KBM-7 (cell line): ENCODE results near the gene CES3.

Experiments
- DNase-seq: peaks from one replicate; pipeline ENCODE4 v3.0.0-alpha.2; 2015
- in situ Hi-C: fragments of 300-500 bp; cut with MboI; formaldehyde crosslinking; loops from 2 replicates; pipeline ENCODE4 v1.14.3; 2020; ENCODE audit warnings: low sequenced_read_pairs, low pct_unique_long_range_greater_than_20kb, mixed read lengths

The CES3 gene

DNA sequence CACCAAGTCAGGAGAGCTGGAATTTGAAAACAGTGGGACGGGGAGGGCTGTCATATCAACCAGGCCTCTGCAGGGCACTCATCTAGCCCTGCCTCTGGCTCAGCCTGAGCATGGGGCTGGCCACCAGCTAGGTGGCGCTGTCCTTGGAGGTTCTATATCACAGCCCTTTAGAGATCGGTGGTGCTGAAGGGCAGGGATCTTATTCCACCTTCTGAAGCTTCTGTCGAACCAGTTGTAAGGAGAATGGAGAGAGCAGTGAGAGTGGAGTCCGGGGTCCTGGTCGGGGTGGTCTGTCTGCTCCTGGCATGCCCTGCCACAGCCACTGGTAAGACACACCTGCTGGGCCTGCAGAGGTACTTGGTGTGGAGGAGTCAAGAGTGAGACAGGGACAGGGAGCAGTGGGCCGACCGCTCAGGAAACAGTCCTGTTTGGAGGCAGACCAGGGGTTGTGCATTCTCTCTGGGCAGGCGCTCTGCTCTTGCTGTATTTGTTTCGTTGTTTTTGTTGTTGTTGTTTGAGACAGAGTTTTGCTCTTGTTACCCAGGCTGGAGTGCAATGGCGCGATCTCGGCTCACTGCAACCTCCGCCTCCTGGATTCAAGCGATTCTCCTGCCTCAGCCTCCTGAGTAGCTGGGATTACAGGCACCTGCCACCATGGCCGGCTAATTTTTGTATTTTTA is at the start of gene CES3:
TSS of gene CES3 (plus strand) at position 202 of the 680 bp plus-strand sequence. CDS start at position 244, 42 bp downstream.
- in situ Hi-C loops, result no loop called here
- peak; percentile 88 for DNase-seq

GRCh38 chr16:66911801-66912200 is 49.3 kb upstream of the CES3 start:
- in situ Hi-C loops, result no loop called here
- DNase-seq, result no peak

- in situ Hi-C loops, result no loop called here
- DNase-seq, result no peak
Observed at GRCh38 chr16:66913081-66913480, 48.0 kb upstream of the CES3 start.

GRCh38 chr16:66913711-66914110 is 47.4 kb upstream of the CES3 start:
- in situ Hi-C loops, result no loop called here
- no peak for DNase-seq

- DNase-seq, result no peak
- in situ Hi-C loops, result no loop called here
Observed at GRCh38 chr16:66914541-66914940, 46.5 kb upstream of the CES3 start.

DNA sequence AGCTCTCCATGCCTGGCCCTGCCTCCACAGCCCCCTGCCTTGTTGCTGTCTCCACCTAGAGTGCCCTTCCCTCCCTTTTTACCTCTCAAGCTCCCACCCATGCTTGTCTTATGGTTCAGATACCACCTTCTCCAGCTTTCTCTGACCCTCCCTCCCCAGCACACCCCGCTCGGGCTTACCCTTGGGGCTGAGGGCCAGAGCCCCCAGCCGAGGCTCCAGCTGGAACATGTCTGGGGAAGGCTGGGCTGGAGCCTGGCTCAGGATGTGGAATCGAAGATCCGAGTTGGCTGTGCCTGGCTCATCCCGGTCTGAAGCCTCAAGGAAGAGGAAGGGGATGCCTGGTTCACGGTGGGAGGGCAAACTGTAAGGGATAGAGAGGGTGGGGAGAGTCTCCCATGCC is 46.0 kb upstream of the CES3 start:
- in situ Hi-C loops, result no loop called here
- no peak for DNase-seq

DNA sequence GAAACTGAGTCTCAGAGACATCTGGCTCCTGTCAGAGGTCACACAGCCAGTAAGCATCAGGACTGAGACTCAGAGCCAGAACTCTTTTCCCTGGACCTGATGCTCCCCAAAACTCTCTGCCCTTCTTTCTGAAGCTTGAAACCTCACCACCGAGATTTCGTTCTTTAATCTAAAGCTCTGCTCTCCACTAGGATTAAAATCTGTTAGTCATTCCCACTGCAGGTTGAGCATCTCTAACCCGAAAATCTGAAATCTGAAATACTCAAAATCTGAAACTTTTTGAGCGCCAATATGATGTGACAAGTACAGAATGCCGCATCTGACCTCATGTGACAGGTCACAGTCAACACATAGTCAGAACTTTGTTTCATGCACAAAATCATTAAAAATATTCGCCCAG is 44.5 kb upstream of the CES3 start:
- DNase-seq, result no peak
- in situ Hi-C loops, result no loop called here

GRCh38 chr16:66917741-66918140 is 43.3 kb upstream of the CES3 start:
- in situ Hi-C loops, result no loop called here
- no peak for DNase-seq

DNA sequence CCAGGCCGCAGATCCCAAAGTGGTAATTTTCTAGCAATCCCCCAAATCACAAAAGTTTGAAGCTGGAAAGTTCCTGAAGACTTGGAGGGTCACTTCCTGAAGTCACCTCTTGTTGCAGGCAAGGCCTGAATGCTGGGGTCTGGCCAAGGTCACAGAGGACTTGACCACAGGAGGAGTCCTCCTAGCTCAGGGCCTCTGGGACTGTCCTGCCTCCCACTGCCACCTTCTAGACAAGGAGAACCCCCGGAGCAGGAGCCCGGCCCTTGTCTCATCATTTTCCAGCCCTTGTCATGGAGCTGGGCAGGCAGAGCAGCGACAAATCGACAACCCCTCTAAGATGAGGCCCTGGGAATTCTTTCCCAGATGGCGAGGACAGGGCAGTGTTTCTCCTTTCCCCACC is 42.7 kb upstream of the CES3 start:
- no peak for DNase-seq
- in situ Hi-C loops, result no loop called here

GRCh38 chr16:66918803-66919568 is 42.1 kb upstream of the CES3 start, which contains the start of gene CDH16:
CDH16 (minus strand) TSS chr16:66918885; CDS start chr16:66918065, 820 bp downstream.
- no peak for DNase-seq
- in situ Hi-C loops, result no loop called here

- in situ Hi-C loops, result no loop called here
- no peak for DNase-seq
Observed at GRCh38 chr16:66919569-66920298, 41.3 kb upstream of the CES3 start.

- in situ Hi-C loops, result no loop called here
- no peak for DNase-seq
Observed at GRCh38 chr16:66920299-66920590, 40.8 kb upstream of the CES3 start.

- in situ Hi-C loops, result no loop called here
- DNase-seq, result no peak
Observed at GRCh38 chr16:66920924-66921680, 40.0 kb upstream of the CES3 start.

DNA sequence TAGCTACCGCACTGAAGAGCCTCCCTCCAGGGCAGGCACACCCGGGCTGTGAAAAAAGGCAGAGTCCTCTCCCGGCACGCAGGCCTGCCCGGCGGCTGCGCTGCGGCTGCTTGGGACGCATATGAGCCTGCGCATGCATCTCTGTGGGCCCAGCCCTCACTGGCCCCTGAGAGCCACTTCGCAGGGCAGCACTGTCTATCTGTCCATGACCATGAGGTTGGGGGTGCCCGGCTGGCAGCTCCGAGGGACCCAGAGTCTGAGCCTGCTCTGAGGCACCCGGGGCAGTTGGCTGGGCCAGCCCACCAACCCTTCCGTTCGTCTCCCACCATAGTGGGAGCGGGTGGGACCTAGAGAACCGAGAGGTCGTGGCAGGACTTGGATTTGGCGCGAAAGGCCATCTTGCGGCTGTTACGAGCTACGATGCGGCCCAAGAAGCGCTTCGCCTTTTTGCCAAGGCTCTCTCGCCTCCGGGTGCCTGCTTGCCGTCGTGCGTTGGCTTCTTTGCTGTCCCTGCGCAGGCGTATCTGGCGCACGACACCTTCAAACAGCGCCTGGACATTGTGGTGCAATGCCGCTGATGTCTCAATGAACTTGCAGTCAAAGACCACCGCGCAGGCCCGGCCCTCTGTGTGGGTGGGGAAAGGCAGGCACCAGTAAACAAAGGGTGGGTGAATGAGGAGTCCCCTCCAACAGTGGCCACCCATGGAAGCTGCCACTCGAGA is 39.2 kb upstream of the CES3 start:
- DNase-seq, result no peak
- in situ Hi-C loops, result no loop called here

- DNase-seq, result no peak
- in situ Hi-C loops, result no loop called here
Observed at GRCh38 chr16:66923247-66923731, 37.8 kb upstream of the CES3 start.

DNA sequence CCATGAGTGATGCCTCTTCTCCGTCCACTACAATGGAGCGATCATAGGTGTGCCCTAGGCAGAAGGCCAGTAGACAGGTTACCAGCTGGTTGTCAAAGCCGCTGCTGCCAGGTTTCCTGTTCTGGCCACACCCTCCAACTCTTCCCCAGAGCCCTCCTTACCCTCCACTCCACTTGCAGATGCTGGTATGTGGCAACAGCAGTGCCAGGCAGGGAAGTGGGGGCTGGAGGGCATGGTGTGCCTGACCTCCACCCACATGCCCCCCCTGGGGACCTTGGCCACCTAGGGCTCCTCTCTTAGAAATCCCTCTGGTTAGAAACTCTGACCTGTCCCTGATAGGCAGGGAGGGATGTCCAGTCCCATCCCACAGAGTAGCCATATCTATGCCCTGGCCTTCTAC is 37.2 kb upstream of the CES3 start:
- no peak for DNase-seq
- in situ Hi-C loops, result no loop called here

- in situ Hi-C loops, result no loop called here
- peak; percentile 25 for DNase-seq
Observed at GRCh38 chr16:66924527-66925321, 36.3 kb upstream of the CES3 start.

- in situ Hi-C loops, result no loop called here
Observed at GRCh38 chr16:66925322-66925840, 35.7 kb upstream of the CES3 start, which contains the start of gene RRAD. RRAD (minus strand) TSS chr16:66925535; CDS start chr16:66925179, 356 bp downstream.

More at GRCh38 chr16:66925322-66925840, 35.7 kb upstream of the CES3 start, which contains the start of gene RRAD:
- no peak for DNase-seq
